CD8-positive, alpha-beta memory T cell (primary cell): ENCODE measurements around the gene ENTPD2. TPM values are rescaled to one million over a fixed set of nuclear protein-coding genes. Genes with fewer than 3 reads are reported as not detected.

Experiments used
- CTCF ChIA-PET: fragments of 350-600 bp; sonication (Branson Sonifier 250); formaldehyde crosslinking; loops from one replicate; lab custom pipeline; 2021; ENCODE audit warnings: antibody characterized with exemption; lab: Charles Lee
- POLR2A ChIA-PET: fragments of 350-600 bp; sonication (Branson Sonifier 250); formaldehyde crosslinking; loops from one replicate; lab custom pipeline; 2021; ENCODE audit warnings: antibody characterized with exemption; lab: Charles Lee
- DNase-seq, 5 donors: peaks; one replicate each; pipeline versions ENCODE4 v3.0.0 to v3.0.0-alpha.2; 2020 to 2022; ENCODE audit warnings: mixed read lengths in 1 of 5
- H3K27ac ChIP-seq: one replicate; pipeline ENCODE4 v1.7.0; 2013; ENCODE audit warnings: low read depth, mild to moderate bottlenecking, low read length, moderate library complexity
- H3K27me3 ChIP-seq: 2 replicates; pipeline ENCODE4 v1.7.0; 2013; ENCODE audit warnings: low read length, mild to moderate bottlenecking; ENCODE audit not compliant: insufficient read depth, poor library complexity, severe bottlenecking
- H3K36me3 ChIP-seq: 2 replicates; pipeline ENCODE4 v1.7.0; 2013; ENCODE audit warnings: mild to moderate bottlenecking, low read length, moderate library complexity; ENCODE audit not compliant: insufficient read depth
- H3K4me1 ChIP-seq: 2 replicates; pipeline ENCODE4 v1.7.0; 2013; ENCODE audit warnings: mild to moderate bottlenecking, low read length, moderate library complexity; ENCODE audit not compliant: insufficient read depth
- H3K4me3 ChIP-seq: 2 replicates; pipeline ENCODE4 v1.7.0; 2013; ENCODE audit warnings: mild to moderate bottlenecking, low read length
- H3K9me3 ChIP-seq: 2 replicates; pipeline ENCODE4 v1.7.0; 2013; ENCODE audit warnings: mild to moderate bottlenecking, low read length
- H3K27ac Mint-ChIP-seq, 8 donors: one replicate each; pipeline ENCODE4 v1.8.0; 2020 to 2021; ENCODE audit warnings: mixed read lengths in 8 of 8, mild to moderate bottlenecking in 6 of 8, inconsistent platforms in 3 of 8, moderate library complexity in 3 of 8
- H3K27me3 Mint-ChIP-seq, 2 donors: one replicate each; pipeline ENCODE4 v1.8.0; 2020 to 2021; ENCODE audit warnings: mixed read lengths in 2 of 2, mild to moderate bottlenecking in 1 of 2, moderate library complexity in 1 of 2
- H3K36me3 Mint-ChIP-seq, 3 donors: one replicate each; pipeline ENCODE4 v1.8.0; 2020 to 2021; ENCODE audit warnings: mixed read lengths in 3 of 3, inconsistent platforms in 1 of 3, mild to moderate bottlenecking in 1 of 3
- H3K4me1 Mint-ChIP-seq, 3 donors: one replicate each; pipeline ENCODE4 v1.8.0; 2020 to 2021; ENCODE audit warnings: mixed read lengths in 3 of 3, inconsistent platforms in 1 of 3, mild to moderate bottlenecking in 1 of 3
- H3K4me3 Mint-ChIP-seq, 7 donors: one replicate each; pipeline ENCODE4 v1.8.0; 2020 to 2021; ENCODE audit warnings: mixed read lengths in 7 of 7, mild to moderate bottlenecking in 6 of 7, moderate library complexity in 4 of 7, inconsistent platforms in 2 of 7
- H3K9me3 Mint-ChIP-seq, 5 donors: one replicate each; pipeline ENCODE4 v1.8.0; 2020 to 2022; ENCODE audit warnings: mixed read lengths in 5 of 5, mild to moderate bottlenecking in 3 of 5, moderate library complexity in 2 of 5, inconsistent platforms in 1 of 5
- polyA plus RNA-seq: library from polyadenylated mRNA; unstranded; fragments of 300-500 nt; fragmentation: Illumina TruSeq; gene quantifications from one replicate; pipeline ENCODE4 v1.2.3, GENCODE V29; 2021
- total RNA-seq, 2 experiments: library from RNA; stranded (reverse); gene quantifications; one replicate each; pipeline ENCODE4 v1.2.3, GENCODE V29; 2021

The ENTPD2 gene
- total and polyA plus RNA-seq, 3 experiments from 2014 or later = not detected

DNA sequence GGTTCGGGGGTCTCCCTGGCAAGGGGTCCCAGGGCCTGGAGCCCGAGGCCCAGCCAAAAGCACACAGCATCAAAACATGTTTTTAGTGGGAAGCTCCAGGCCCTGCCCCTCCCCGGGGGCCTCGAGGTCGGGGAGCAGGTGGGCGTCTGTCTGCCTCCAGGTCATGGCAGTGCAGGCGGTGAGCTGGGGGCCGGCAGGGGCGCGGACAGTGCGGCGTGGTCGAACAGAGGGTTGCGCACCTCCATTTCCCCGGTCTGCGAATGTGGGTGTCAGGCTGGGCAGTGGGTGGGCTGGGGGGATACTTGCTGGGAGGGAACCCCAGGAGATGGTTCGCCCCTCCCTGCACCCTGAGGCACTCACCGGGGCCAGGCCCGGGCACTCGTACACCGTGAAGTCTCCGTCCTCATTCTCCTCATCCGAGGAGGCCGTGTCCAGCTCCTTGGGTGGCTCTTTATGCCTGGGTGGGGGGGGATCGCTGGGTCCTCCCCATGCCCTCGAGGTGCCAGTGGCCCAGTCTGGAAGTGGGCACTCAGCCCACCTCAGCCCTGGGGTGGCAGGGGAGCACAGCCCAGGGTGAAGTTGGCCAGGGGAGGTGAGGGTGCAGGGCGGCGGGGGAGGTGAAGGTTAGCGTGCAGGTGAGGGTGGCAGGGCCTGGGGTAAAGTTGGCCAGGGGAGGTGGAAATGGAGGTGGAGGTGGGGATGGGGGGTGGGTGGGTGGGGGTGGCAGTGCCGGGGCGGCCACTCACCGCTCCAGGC lies 14.1 kb downstream of the ENTPD2 start:
- Mint-ChIP-seq H3K36me3 (no peaks in the 10 kb centered on the region), H3K9me3 (no peaks in the 10 kb centered on the region), H3K4me1 (peaks cover 8 to 17% (median 14%) of the 10 kb centered on the region in 3 donors), H3K27me3 (peaks cover 3 to 8% of the 10 kb centered on the region in 2 donors), H3K4me3 (no peak overlapping the region), H3K27ac (no peak overlapping the region)
- Histone ChIP-seq H3K4me3 (no peak overlapping the region), H3K9me3 (no peaks in the 10 kb centered on the region), H3K4me1 (peaks cover 23% of the 10 kb centered on the region), H3K36me3 (no peaks in the 10 kb centered on the region), H3K27me3 (peaks cover 7% of the 10 kb centered on the region), H3K27ac (no peak overlapping the region)
- DNase-seq = no peak
- POLR2A ChIA-PET = no interaction called here
- CTCF ChIA-PET = interaction anchor here (0.8 to 1.8 kb wide), 2 partner anchors 28 to 93 kb away, joined by 3 to 6 read pairs; no protein-coding TSS in a partner anchor

- ChIA-PET POLR2A (no interaction called here), CTCF (interaction anchor here (1.4 to 8.9 kb wide), 2 partner anchors 10 to 92 kb away, joined by 5 to 159 read pairs; partner anchors contain the start of genes ABCA2, C8G and FBXW5)
- H3K9me3 ChIP-seq = no peaks in the 10 kb centered on the region
- Mint-ChIP-seq H3K27me3 (peaks cover 0 to 4% of the 10 kb centered on the region in 2 donors), H3K4me1 (peaks cover 12 to 15% (median 14%) of the 10 kb centered on the region in 3 donors), H3K9me3 (no peaks in the 10 kb centered on the region), H3K4me3 (no peak overlapping the region), H3K27ac (no peak overlapping the region), H3K36me3 (no peaks in the 10 kb centered on the region)
- no peak overlapping the region for H3K27ac ChIP-seq
- H3K4me3 ChIP-seq = no peak overlapping the region
- peaks cover 20% of the 10 kb centered on the region for H3K4me1 ChIP-seq
- no peak for DNase-seq
- no peaks in the 10 kb centered on the region for H3K36me3 ChIP-seq
- H3K27me3 ChIP-seq = peaks cover 5% of the 10 kb centered on the region
These were observed 14.9 kb downstream of the ENTPD2 start for GRCh38 chr9:137038916-137039315.

- DNase-seq = no peak
- H3K4me3 Mint-ChIP-seq = no peak overlapping the region
- ChIA-PET CTCF (interaction anchor here (1.4 to 8.9 kb wide), 5 partner anchors 9 to 249 kb away, joined by 5 to 159 read pairs (median 48); partner anchors contain the start of genes ABCA2, C8G, FBXW5 and NPDC1), POLR2A (no interaction called here)
- peaks cover 16% of the 10 kb centered on the region for H3K4me1 ChIP-seq
- no peak overlapping the region for H3K4me3 ChIP-seq
- H3K27me3 Mint-ChIP-seq = peaks cover 0 to 3% of the 10 kb centered on the region in 2 donors
- no peak overlapping the region for H3K27ac ChIP-seq
- peak overlapping the region in 1 of 8 donors; percentile 39 for H3K27ac Mint-ChIP-seq
- H3K4me1 Mint-ChIP-seq = peaks cover 19 to 25% (median 20%) of the 10 kb centered on the region in 3 donors
- H3K27me3 ChIP-seq = no peaks in the 10 kb centered on the region
- H3K36me3 Mint-ChIP-seq = no peaks in the 10 kb centered on the region
- no peaks in the 10 kb centered on the region for H3K9me3 Mint-ChIP-seq
- H3K36me3 ChIP-seq = no peaks in the 10 kb centered on the region
- H3K9me3 ChIP-seq = no peaks in the 10 kb centered on the region
These were observed 16.4 kb downstream of the ENTPD2 start for GRCh38 chr9:137037483-137037882.

DNA sequence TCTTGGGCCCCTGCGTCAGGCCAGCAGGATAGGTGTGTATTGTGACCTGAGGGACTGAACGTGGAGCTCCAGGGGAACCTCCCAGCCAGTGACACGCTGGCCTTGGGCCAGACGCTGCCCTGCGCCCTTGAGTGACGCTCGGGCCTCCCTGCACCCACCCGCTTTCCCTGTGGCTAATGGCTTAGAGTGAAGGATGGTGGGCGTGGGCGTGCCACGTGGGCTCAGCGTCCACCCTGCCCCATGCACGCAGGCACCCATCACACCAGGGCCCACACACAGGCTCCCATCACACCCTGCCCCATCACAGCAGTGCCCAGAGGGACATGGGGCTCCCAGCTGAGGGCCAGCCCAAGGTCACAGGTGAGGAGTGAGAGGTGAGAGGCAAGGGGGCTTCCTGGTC lies 16.8 kb downstream of the ENTPD2 start:
- Mint-ChIP-seq H3K4me1 (peaks cover 23 to 29% (median 24%) of the 10 kb centered on the region in 3 donors), H3K4me3 (no peak overlapping the region), H3K27ac (no peak overlapping the region), H3K27me3 (peaks cover 0 to 1% of the 10 kb centered on the region in 2 donors), H3K36me3 (no peaks in the 10 kb centered on the region), H3K9me3 (no peaks in the 10 kb centered on the region)
- no peaks in the 10 kb centered on the region for H3K27me3 ChIP-seq
- no peaks in the 10 kb centered on the region for H3K36me3 ChIP-seq
- CTCF ChIA-PET = interaction anchor here (0.7 to 8.9 kb wide), 8 partner anchors 10 to 249 kb away, joined by 3 to 159 read pairs (median 28); partner anchors contain the start of genes C8G, FBXW5, NPDC1 and TMEM141
- DNase-seq = no peak
- no peaks in the 10 kb centered on the region for H3K9me3 ChIP-seq
- H3K4me3 ChIP-seq = no peak overlapping the region
- POLR2A ChIA-PET = no interaction called here
- H3K4me1 ChIP-seq = peaks cover 21% of the 10 kb centered on the region
- H3K27ac ChIP-seq = no peak overlapping the region

GRCh38 chr9:137035937-137036336 lies 17.9 kb downstream of the ENTPD2 start:
- no peaks in the 10 kb centered on the region for H3K27me3 Mint-ChIP-seq
- no peaks in the 10 kb centered on the region for H3K36me3 Mint-ChIP-seq
- Histone ChIP-seq H3K4me3 (no peak overlapping the region), H3K27me3 (no peaks in the 10 kb centered on the region), H3K9me3 (no peaks in the 10 kb centered on the region), H3K36me3 (no peaks in the 10 kb centered on the region), H3K27ac (no peak overlapping the region), H3K4me1 (peaks cover 32% of the 10 kb centered on the region)
- no peak overlapping the region for H3K27ac Mint-ChIP-seq
- H3K4me3 Mint-ChIP-seq = no peak overlapping the region
- no peaks in the 10 kb centered on the region for H3K9me3 Mint-ChIP-seq
- no peak for DNase-seq
- peaks cover 27 to 38% (median 28%) of the 10 kb centered on the region in 3 donors for H3K4me1 Mint-ChIP-seq
- ChIA-PET CTCF (interaction anchor here (0.6 to 8.9 kb wide), 50 partner anchors 8 to 309 kb away, joined by 3 to 159 read pairs (median 7); partner anchors contain the start of genes AJM1, C8G, CLIC3 and FBXW5), POLR2A (interaction anchor here (0.7 to 1.3 kb wide), 4 partner anchors 11 to 229 kb away, joined by 3 to 6 read pairs (median 4); partner anchors contain the start of genes NPDC1 and RABL6)

- Histone ChIP-seq H3K4me1 (peaks cover 36% of the 10 kb centered on the region), H3K4me3 (no peak overlapping the region), H3K27me3 (no peaks in the 10 kb centered on the region), H3K9me3 (no peaks in the 10 kb centered on the region), H3K27ac (no peak overlapping the region), H3K36me3 (no peaks in the 10 kb centered on the region)
- Mint-ChIP-seq H3K36me3 (no peaks in the 10 kb centered on the region), H3K27me3 (no peaks in the 10 kb centered on the region), H3K27ac (peak overlapping the region in 3 of 8 donors; percentile 86 to 91 (median 89)), H3K9me3 (no peaks in the 10 kb centered on the region), H3K4me3 (peak overlapping the region in 2 of 7 donors; percentile 76 to 78), H3K4me1 (peaks cover 32 to 42% (median 33%) of the 10 kb centered on the region in 3 donors)
- DNase-seq = no peak
- POLR2A ChIA-PET = interaction anchor here (0.6 to 2.0 kb wide), 12 partner anchors 9 to 248 kb away, joined by 3 to 18 read pairs (median 5); partner anchors contain the start of genes AJM1, C8G, FBXW5 and NPDC1
- CTCF ChIA-PET = interaction anchor here (0.6 to 8.9 kb wide), 54 partner anchors 9 to 308 kb away, joined by 3 to 159 read pairs (median 6); partner anchors contain the start of genes AJM1, C8G, CLIC3 and FBXW5
These were observed 18.4 kb downstream of the ENTPD2 start for GRCh38 chr9:137035507-137035834.

GRCh38 chr9:137034709-137035506 lies 19.0 kb downstream of the ENTPD2 start:
- no peaks in the 10 kb centered on the region for H3K36me3 ChIP-seq
- CTCF ChIA-PET = interaction anchor here (0.6 to 8.9 kb wide), 60 partner anchors 9 to 308 kb away, joined by 3 to 159 read pairs (median 6); partner anchors contain the start of genes AJM1, C8G, CLIC3 and FBXW5
- POLR2A ChIA-PET = interaction anchor here (0.6 to 2.0 kb wide), 13 partner anchors 10 to 247 kb away, joined by 3 to 18 read pairs (median 5); partner anchors contain the start of genes AJM1, C8G, FBXW5 and NPDC1
- Mint-ChIP-seq H3K27ac (peak overlapping the region; percentile 75 to 96 (median 89)), H3K36me3 (no peaks in the 10 kb centered on the region), H3K9me3 (no peaks in the 10 kb centered on the region), H3K4me1 (peaks cover 35 to 48% (median 36%) of the 10 kb centered on the region in 3 donors), H3K4me3 (peak overlapping the region; percentile 72 to 89 (median 76)), H3K27me3 (no peaks in the 10 kb centered on the region)
- peak overlapping the region; percentile 38 for H3K27ac ChIP-seq
- peak overlapping the region; percentile 58 for H3K4me3 ChIP-seq
- peak; percentile 81 to 92 (median 83) for DNase-seq
- H3K4me1 ChIP-seq = peaks cover 42% of the 10 kb centered on the region
- H3K9me3 ChIP-seq = no peaks in the 10 kb centered on the region
- H3K27me3 ChIP-seq = no peaks in the 10 kb centered on the region
